CD4-positive, alpha-beta T cell treated with Interleukin-4 for 4 hours (primary cell): ENCODE measurements around the gene KCNIP4.

Experiments used
- DNase-seq: peaks from one replicate; pipeline ENCODE4 v3.0.0-alpha.2; 2020

KCNIP4 gene

GRCh38 chr4:21835712-21836111 is 112.9 kb downstream of the KCNIP4 start:
- DNase-seq, result no peak

- DNase-seq, result no peak
Observed at GRCh38 chr4:21830272-21830671, 118.3 kb downstream of the KCNIP4 start.

GRCh38 chr4:21827575-21827974 is 121.0 kb downstream of the KCNIP4 start:
- DNase-seq, result no peak

GRCh38 chr4:21826071-21826470 is 122.5 kb downstream of the KCNIP4 start:
- DNase-seq, result no peak

GRCh38 chr4:21819086-21819485 is 129.5 kb downstream of the KCNIP4 start:
- DNase-seq, result no peak

- no peak for DNase-seq
Observed at GRCh38 chr4:21815651-21816377, 132.8 kb downstream of the KCNIP4 start.

GRCh38 chr4:21811565-21811964 is 137.0 kb downstream of the KCNIP4 start:
- DNase-seq, result no peak

GRCh38 chr4:21806991-21807390 is 141.6 kb downstream of the KCNIP4 start:
- DNase-seq, result no peak

GRCh38 chr4:21802406-21802805 is 146.2 kb downstream of the KCNIP4 start:
- DNase-seq, result no peak

- DNase-seq, result no peak
Observed at GRCh38 chr4:21801661-21802385, 146.7 kb downstream of the KCNIP4 start.

- DNase-seq, result no peak
Observed at GRCh38 chr4:21795091-21795490, 153.5 kb downstream of the KCNIP4 start.

- DNase-seq, result no peak
Observed at GRCh38 chr4:21792736-21793135, 155.8 kb downstream of the KCNIP4 start.

- DNase-seq, result no peak
Observed at GRCh38 chr4:21790438-21791029, 158.0 kb downstream of the KCNIP4 start.

GRCh38 chr4:21780148-21780547 is 168.4 kb downstream of the KCNIP4 start:
- DNase-seq, result no peak

GRCh38 chr4:21778702-21779101 is 169.9 kb downstream of the KCNIP4 start:
- no peak for DNase-seq

GRCh38 chr4:21775703-21776102 is 172.9 kb downstream of the KCNIP4 start:
- DNase-seq, result no peak

- no peak for DNase-seq
Observed at GRCh38 chr4:21769404-21770147, 179.0 kb downstream of the KCNIP4 start.

- peak; percentile 18 for DNase-seq
Observed at GRCh38 chr4:21768349-21769310, 179.9 kb downstream of the KCNIP4 start.

- DNase-seq, result peak; percentile 30
Observed at GRCh38 chr4:21765810-21766407, 182.7 kb downstream of the KCNIP4 start.

- no peak for DNase-seq
Observed at GRCh38 chr4:21763855-21764254, 184.7 kb downstream of the KCNIP4 start.

GRCh38 chr4:21757248-21757647 is 191.3 kb downstream of the KCNIP4 start:
- DNase-seq, result no peak
